GM19043 (cell line): ENCODE measurements around the gene ANGEL1.

Experiments used
- ATAC-seq: cut with Tn5 transposase; IDR thresholded peaks from one replicate; pipeline ENCODE4 v1.9.1; 2021; ENCODE audit warnings: low read depth; ENCODE audit not compliant: unreplicated experiment

ANGEL1 gene

DNA sequence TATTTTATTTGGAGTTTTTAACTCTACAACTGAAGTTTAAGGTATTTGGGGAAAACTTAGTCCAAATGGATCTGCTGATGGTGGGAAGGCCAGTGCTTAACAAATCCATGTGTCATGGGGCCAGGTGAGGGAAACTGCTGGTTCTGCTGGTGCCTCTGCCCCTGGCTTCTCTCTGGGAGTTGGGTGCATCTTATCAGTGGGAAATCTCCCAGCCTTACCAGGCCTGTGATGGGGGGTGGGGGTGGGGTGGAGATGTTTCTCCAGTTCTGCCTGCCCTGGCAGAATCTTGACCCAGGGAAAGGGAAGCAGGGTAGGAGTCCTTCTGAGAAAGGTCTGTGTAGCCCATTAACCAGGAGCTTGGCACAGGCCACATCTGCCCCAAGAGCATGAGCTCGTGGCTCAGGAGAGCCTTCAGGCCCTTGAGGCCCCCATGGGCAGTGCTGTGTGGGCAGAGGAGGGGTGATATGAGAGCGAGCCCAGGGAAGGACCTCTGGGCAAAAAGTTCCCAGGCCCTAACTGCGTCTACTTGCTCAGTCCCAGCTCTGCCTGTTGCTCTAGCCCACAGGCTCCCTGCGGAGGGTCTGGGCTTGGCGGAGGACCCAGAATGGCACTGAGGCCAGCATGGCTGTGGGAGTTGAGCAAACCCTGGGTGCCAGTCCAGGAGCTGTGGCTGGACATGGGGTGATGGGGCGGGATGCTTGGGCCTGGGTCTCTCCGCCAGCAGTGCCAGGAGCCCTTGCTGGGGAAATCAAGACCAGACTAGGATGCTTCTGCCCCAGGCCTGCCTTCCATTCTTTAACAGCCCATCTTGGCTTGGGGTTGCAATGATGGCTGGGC lies 33.2 kb downstream of the ANGEL1 start:
- ATAC-seq: no peak

DNA sequence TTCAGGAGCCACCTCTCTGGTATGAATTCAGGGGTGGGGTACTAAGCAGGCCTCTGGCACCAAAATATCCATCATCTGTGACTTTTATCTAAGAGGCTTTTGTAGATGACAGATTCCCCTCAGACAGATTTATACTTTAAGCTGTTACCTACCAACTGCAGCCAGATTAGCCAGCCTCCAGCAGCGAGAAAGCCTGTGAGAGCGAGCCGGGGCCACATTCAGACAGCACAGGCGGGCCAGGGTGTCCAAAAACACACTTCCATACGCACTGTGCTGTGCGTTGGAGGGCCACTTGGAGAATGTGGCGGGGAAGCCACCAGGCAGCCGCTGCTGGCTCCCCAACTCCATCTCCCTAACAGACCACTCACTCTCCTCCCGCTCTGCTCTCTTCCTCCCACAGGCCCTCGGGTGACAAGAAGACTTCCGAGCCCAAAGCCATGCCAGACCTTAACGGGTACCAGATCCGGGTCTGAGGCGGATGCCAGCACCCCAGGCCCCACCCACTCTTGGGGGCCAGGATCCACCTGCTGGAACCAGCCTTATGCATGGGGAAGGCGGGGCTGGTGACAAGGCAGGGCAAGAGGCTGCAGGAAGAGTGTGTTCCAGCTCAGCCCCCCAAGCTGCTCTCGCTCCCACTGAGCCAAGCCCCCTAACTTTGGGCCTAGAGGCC lies 34.0 kb downstream of the ANGEL1 start:
- ATAC-seq: no peak

DNA sequence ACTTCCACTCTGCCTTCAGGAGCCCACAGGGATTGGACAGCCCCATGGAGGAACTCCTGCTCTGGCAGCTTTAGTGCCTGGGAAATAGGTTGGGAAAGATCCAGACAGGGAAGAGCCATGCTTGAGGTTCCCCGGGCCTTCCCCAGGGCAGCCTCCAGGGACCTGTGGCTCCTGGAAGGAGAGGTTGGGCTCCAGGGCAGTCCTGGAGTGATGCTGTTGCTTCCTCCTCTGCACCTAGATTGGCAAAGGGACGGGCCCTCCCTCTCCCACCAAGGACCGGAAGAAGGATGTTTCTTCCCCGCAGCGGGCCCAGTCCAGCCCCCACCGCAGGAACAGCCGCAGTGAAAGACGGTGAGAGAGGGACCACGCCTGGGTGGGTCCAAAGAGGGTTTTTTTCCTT lies 35.0 kb downstream of the ANGEL1 start:
- ATAC-seq: no peak

DNA sequence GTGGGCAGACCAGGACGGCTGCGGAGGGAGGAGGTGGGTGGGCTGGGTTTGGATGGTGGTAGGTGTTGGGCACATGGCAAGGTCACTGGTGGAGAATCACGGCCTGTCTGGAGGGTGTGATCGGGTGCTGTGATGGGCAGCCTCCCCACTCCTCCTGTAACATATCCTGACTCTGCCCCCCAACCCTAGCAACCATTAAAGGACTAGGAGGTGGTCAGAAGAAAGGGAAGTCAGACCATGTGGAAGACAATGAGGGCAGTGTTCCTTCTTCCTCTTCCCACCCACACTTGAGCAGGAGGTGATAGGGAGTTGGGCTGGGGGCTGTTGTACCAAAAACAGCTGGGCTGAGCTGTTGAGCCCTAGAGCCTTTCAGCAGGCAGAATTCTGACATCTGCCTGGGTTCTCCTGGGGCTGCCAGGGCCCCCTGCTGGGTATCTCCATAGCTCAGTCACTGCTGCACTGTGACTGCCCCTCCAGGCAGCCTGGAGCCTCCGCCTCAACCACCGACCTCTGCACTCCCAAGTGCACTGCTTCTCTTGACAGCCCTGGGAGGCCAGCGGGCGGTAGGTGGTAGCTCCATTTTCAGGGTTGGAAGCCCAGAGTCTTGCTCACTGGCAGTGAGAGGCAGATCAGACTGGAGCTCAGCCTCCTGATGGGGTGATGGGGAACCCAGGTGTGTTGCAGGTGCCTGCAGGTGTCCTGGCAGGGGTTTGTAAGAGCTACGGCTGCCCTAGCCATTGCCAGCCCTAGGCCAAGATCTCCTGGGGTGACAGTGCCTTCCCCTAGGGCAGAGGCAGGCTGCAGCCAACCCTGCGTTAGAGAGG lies 36.0 kb downstream of the ANGEL1 start:
- no peak for ATAC-seq

DNA sequence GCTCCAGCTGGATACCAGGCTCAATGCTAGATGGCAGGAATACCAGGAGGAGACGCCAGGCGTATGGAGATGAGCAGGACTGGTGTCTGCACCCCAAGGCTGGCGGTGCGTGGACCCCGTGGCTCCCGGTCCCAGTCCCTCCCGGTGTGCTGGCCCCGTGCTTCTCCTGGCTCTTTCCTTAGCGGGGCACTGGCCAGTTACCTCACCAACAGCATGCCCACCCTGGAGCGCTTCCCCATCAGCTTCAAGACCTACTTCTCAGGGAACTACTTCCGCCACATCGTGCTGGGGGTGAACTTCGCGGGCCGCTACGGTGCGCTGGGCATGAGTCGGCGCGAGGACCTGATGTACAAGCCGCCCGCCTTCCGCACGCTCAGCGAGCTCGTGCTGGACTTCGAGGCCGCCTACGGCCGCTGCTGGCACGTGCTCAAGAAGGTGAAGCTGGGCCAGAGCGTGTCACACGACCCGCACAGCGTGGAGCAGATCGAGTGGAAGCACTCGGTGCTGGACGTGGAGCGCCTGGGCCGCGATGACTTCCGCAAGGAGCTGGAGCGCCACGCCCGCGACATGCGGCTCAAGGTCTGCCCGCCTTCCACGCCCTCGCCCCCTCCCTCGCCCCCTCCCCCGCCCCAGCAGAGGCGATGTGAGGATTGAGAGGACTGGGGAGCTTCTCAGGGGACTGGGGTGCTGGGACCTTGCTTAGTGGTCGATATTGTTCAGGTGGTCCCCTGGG lies 36.8 kb downstream of the ANGEL1 start:
- ATAC-seq: no peak

DNA sequence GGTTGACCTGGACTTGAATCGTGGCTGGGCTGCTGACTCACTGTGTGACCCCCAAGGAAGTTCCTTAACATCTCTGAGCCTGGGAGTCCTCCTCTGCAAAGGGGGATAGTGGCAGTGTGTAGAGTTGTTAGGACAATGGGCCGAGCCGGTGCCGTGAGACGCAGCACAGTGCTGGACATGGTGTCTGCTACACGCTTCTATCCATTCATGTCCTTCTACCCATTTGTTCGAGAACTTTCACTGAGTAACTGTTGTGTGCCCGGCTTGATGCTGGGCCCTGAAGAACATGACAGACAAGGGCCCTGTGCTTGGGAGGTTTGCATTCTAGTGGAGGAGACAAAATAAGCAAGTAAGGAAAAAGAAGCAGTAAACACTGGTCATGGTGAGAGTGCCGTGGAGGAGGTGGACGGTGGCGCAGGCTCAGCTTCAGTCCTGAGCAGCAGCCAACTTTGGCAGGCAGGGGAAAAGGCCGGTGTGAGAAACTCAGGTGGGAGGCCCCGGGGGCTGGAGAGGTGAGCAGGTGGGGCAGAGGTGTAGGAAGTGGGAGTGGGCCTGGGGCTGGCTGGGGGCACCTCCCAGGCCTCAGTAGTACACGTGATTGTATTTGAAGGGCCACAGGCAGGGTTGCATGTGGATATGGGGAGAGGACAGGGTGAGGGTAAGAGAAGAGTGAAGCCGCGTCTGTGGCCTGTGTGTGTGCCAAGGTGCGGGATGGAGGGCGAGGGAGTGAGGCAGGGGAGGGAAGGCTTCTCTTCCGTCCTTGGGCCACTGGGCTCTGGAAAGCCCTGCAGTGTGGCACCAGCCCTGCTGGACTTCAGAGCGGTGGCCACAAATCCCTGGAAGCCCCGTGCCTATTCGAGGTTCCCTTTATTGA lies 37.6 kb downstream of the ANGEL1 start:
- no peak for ATAC-seq

DNA sequence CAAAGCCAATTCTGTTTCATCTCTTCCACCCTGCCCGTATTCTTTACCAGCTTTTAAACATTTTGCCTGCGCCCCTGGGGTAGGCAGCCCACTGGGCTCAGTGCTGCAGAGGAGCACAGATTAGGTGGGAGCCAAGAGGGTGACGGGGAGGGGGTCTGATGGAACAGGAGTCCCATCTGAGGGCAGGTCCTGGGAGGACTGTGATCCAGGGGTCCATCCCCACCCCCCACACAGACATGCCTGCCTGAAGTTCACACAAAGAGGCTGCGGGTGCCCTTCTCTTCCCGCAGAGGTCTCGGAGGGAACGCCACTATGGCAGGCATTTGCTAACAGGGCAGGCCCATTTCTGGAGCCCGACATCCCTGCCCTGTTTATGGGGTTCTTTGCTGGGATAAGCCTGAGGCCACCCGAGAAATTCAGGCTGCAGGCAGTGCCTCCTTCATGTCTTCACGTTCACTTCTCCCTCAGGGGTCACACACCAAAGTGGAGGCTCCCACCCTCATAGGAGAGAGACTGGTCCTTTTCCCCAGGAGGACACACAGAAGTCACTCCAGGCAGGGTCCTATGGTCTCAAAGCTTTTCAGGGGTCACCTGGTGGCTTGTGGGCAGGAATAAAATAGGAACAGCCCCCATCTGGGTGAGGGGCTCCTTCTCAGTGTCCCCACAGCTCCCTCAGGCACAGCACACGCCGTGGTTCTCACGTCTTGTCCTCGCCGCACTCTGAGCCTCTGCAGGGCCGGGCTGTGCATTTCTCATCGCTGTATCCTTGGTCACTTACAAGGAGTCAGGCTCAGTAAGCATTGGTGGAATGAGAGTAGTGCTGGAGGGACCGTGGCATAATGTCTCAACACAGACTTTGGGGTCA lies 38.5 kb downstream of the ANGEL1 start:
- no peak for ATAC-seq

DNA sequence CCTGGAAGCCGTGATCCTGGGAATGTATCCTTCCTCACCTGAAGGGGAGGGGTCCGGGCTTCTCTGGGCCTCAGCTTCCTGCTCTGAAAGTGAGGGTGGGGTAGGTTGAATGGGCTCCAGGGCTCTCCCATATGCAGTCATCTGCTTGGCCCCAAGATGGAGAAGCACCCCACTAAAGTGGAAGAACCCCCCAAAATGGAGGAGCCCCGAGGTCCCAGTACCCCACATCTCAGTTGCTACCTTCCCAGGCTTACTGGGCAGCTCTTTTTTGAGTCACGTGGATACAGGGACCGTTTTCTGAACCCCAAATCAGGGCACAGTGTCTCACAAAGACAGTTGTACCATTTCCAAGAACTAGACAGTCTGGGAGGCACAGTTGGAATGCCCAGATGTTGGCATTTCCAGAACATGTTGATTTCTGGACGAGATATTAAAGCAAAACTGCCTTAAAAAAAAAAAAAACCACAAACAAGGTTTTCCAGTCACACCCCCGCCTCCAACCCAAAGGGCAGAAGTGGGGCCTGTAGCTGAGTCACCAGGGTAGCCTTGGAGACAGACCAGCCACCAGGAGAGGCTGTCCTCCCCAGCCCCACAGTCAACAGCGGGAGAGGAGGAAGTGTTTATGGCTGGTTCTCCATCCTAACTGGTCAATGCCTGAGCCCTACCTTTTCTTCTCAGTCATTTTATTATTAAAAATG lies 39.3 kb downstream of the ANGEL1 start:
- no peak for ATAC-seq

DNA sequence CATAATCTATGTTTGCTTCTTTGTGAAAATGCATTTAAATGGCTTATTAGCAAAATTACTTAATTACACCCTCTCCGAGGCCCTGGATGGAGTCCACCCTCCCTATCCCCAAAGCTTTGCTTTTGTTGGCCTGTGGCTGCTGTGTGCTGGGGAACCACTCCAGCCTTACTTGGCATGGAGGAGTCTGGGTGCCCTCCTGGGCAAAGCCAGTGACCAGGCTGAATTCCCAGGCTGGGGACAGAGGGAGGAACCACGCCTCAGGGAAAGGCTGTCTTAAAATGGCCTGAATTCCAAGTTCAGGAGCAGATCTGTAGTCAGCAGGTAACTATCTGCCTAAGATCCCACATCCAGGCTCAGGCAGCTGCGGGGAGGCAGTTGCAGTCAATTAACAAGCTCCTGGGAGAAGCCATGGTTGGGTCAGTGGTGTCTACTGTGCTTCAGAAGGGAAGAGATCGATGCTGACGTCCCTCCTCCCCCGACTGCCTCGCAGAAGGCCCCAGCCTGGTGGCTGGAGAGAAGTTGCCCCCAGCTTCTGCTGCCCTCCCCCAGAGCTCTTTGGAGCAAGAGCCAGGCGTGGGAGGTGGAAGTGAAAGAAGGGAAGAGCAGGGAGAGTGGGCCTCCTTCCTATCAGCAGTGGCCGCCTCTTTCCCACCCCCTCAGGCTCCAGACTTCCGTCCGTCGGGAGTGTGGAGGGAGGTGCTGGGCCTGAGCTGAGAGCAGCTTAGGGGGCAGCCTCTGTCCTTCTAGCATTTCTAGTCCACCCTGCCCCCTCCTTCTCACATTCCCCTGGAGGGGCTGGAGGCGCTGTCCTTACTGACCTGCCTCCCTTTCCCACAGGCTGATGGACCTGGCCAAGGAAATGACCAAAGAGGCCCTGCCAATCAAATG lies 40.1 kb downstream of the ANGEL1 start:
- ATAC-seq: no peak

DNA sequence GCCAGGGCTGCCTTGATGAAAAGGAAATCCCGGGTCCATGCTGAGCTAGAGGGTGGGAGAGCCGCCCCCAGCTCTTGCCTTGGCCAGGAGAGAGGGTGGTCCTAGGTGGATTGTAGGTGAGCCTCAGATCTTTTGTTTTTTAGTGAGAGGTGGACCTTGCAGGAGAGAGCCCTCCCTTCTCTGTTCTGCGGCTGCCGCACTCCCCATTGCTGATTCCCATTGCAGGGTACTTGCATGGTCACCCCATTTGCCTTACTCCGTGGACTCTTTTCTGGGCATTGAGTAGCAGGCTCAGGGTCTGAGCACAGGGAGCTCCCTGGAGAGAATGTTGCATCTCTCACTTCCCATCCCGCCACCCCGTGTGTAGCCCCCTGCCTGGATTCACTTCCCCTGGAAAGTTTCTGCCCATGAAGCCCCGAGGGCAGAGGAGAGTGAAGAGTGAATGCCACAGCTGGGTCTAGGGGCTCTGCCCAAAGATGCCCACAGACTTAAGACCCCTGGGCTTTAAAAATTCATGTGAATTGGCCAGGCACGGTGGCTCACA lies 41.2 kb downstream of the ANGEL1 start:
- ATAC-seq: no peak

DNA sequence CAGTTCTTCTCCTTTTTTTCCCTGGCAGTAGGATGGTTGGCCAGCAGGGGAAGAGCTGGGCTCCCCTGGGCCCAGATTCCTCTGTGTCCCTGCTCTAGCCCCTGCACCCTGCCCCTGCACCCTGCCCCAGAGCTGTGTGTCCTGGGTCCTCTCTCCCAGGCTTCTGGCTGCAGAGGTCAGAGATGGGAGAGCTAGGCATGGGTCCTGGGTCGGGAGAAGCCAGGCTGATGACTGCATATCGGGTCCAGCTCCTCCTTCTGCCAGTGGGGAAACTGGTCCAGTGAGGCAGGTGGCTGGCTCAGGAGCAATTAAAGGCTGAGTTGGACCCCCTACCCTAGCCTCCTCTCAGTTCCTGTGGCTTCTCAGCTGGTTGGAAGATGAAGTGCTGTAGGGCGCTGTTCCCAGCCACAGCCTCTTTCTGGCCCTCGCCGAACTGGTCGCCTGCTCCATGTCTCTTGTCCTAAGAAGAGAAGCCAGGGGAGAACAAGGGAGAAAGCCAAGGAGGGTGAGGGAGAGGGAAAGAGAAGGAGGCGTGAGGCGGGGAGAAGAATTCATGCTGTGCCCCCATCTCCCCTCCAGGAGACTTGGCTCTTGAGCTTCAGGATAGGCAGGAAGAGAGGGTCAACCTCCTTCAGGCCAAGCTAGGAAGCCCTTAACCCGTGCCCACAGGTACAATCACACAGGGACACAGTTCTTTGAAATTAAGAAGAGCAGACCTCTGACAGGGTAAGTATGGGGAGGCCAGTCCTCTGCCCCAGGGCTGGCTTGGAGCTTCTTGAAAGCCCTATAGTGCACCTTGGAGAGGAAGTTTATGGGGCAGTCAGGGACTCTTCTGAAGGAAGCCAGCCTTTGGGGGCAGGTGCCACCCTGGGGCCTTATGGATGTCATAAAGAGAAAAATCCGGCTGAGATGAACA lies 41.9 kb downstream of the ANGEL1 start:
- no peak for ATAC-seq

DNA sequence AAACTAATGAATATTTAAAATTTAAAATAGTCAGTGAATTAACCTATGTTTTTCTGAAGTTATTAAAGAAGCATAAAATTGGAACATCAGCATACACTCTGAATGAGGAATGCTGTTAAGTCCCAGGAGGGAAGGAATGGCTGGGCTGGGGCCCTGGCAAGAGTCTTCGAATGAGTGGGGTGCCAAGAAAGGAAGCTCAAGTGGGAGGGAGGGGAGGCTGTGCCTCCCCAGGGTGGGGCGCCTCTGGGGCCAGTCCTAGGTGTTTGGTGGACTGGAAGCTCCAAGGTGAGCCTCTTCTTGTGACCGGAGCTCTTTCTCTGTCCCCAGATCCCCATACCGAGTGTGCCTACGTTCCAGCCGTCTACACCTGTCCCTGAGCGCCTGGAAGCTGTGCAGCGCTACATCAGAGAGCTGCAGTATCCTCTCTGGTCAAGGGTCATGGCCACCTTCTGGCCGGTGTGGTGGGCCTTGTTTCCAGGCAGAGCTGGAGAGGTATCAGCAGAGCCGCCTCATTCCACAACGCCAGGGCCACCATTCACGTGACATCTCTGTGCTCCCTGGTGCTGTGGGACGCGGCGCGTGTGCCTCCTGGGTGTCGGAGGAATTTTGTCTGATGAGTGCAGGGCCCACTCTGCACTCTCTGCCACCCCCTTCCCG lies 42.9 kb downstream of the ANGEL1 start:
- no peak for ATAC-seq

DNA sequence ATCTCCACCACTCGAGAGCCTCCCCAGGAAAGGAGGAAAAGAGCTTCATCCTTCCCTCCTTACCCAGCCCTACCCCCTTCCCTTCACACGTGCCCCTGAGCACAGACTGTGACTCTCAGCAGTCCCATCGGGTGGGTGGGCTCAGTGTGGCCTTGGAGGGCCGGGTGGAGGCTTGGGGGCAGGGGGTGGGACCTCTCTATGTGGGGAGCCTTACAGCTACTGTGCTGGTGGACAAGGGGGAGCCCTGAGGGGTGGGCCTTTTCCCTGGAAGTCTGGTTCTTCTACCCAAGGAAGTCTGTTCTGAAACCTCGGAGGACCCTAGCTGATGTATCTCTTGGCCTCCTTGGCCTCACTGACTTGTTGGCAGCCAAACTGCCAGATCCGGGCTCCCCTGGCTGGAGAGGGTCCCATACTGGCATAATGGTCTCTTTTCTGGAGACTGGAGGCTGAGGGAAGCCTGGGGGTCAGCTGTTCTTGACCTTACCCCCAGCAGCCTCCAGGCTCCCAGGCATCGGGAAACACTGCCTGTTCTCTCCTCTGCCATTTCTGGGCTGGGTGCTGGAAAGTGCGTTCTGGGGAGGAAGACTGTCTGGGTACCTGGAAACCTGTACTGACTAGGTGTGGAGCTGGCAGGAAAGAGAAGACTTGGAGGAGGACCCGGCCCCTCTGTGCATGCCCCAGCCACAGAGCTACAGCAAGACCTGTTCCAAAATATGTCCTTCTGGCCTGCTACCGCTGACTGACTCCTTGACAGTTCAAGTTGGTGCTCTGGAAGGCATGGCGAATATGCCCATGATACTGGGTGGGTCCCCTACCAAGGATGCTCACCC lies 43.8 kb downstream of the ANGEL1 start:
- no peak for ATAC-seq
